Suprapubic skin (tissue), 4 donors: ENCODE results near the gene TUBGCP5.

Experiments used
- EP300 ChIP-seq: sonication (generic); formaldehyde crosslinking; IDR thresholded peaks from one replicate; pipeline ENCODE4 v1.6.1; 2017; ENCODE audit warnings: antibody characterized with exemption
- POLR2A ChIP-seq, 2 donors: fragments of 450-650 bp; IDR thresholded peaks; one replicate each; pipeline ENCODE4 v1.6.1; 2017; ENCODE audit warnings: antibody characterized with exemption in 2 of 2, mild to moderate bottlenecking in 2 of 2, moderate library complexity in 2 of 2
- POLR2AphosphoS5 ChIP-seq, 3 donors: sonication (generic); formaldehyde crosslinking; IDR thresholded peaks; one replicate each; pipeline ENCODE4 v1.6.1; 2017; ENCODE audit warnings: antibody characterized with exemption in 3 of 3
- TF ChIP-seq, protein P1 (sequence below), 2 donors: fragments of 200-600 bp in 1 of 2; fragments of 450-650 bp in 1 of 2; sonication (generic) in 1 of 2; IDR thresholded peaks; one replicate each; pipeline ENCODE4 v1.5.1; 2016 to 2019; ENCODE audit warnings: antibody characterized with exemption in 2 of 2, mild to moderate bottlenecking in 1 of 2, moderate library complexity in 1 of 2

- TF ChIP-seq, protein P1, sequence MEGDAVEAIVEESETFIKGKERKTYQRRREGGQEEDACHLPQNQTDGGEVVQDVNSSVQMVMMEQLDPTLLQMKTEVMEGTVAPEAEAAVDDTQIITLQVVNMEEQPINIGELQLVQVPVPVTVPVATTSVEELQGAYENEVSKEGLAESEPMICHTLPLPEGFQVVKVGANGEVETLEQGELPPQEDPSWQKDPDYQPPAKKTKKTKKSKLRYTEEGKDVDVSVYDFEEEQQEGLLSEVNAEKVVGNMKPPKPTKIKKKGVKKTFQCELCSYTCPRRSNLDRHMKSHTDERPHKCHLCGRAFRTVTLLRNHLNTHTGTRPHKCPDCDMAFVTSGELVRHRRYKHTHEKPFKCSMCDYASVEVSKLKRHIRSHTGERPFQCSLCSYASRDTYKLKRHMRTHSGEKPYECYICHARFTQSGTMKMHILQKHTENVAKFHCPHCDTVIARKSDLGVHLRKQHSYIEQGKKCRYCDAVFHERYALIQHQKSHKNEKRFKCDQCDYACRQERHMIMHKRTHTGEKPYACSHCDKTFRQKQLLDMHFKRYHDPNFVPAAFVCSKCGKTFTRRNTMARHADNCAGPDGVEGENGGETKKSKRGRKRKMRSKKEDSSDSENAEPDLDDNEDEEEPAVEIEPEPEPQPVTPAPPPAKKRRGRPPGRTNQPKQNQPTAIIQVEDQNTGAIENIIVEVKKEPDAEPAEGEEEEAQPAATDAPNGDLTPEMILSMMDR (IDR thresholded peaks at IDR 0.05) = no peak
- TF ChIP-seq EP300 (no peak), POLR2A (IDR thresholded peaks at IDR 0.05) (no peak), POLR2AphosphoS5 (IDR thresholded peaks at IDR 0.05) (no peak)
Measured at GRCh38 chr15:23038726-23039142, 635 bp downstream of the TUBGCP5 start.
